ENCODE results near the gene FNDC1. TPM values are rescaled to one million over a fixed set of nuclear protein-coding genes. Genes with fewer than 3 reads are reported as not detected.
A peak's percentile ranks its signal among the peaks of the same experiment; 100 is the strongest.

Gene FNDC1
- total and polyA plus RNA-seq, 8 donors: 0.68 to 7.6 (median 5.5) TPM

GRCh38 chr6:159204605-159205004 is 35.4 kb downstream of the FNDC1 start:
- Histone ChIP-seq H3K4me1 (no peaks in the 10 kb centered on the region), H3K36me3 (no peaks in the 10 kb centered on the region), H3K4me3 (no peak overlapping the region), H3K9me3 (no peaks in the 10 kb centered on the region), H3K27me3 (no peaks in the 10 kb centered on the region), H3K27ac (no peak overlapping the region)
- intact Hi-C loops (cut with DNase I): no loop called here
- TF ChIP-seq CTCF (IDR thresholded peaks at IDR 0.05): no peak
- ATAC-seq: no peak
- DNase-seq: no peak

GRCh38 chr6:159212028-159212427 is 42.8 kb downstream of the FNDC1 start:
- no peaks in the 10 kb centered on the region for H3K36me3 ChIP-seq
- H3K27me3 ChIP-seq: no peaks in the 10 kb centered on the region
- peak; percentile 78 for ATAC-seq
- H3K9me3 ChIP-seq: no peaks in the 10 kb centered on the region
- no peak for DNase-seq
- no peak for TF ChIP-seq CTCF (IDR thresholded peaks at IDR 0.05)
- intact Hi-C loops (cut with DNase I): no loop called here
- H3K4me3 ChIP-seq: no peak overlapping the region
- no peak overlapping the region for H3K27ac ChIP-seq
- H3K4me1 ChIP-seq: no peaks in the 10 kb centered on the region

GRCh38 chr6:159212525-159213280 is 43.5 kb downstream of the FNDC1 start:
- no peaks in the 10 kb centered on the region for H3K36me3 ChIP-seq
- no peak overlapping the region for H3K4me3 ChIP-seq
- H3K9me3 ChIP-seq: no peaks in the 10 kb centered on the region
- TF ChIP-seq CTCF (IDR thresholded peaks at IDR 0.05): no peak
- intact Hi-C loops (cut with DNase I): no loop called here
- H3K27ac ChIP-seq: no peak overlapping the region
- no peaks in the 10 kb centered on the region for H3K27me3 ChIP-seq
- H3K4me1 ChIP-seq: no peaks in the 10 kb centered on the region
- ATAC-seq (no peak), DNase-seq (no peak)

GRCh38 chr6:159213405-159213804 is 44.2 kb downstream of the FNDC1 start:
- no peak for TF ChIP-seq CTCF (IDR thresholded peaks at IDR 0.05)
- no peaks in the 10 kb centered on the region for H3K36me3 ChIP-seq
- no peaks in the 10 kb centered on the region for H3K4me1 ChIP-seq
- ATAC-seq (no peak), DNase-seq (no peak)
- no peak overlapping the region for H3K27ac ChIP-seq
- no peak overlapping the region for H3K4me3 ChIP-seq
- no peaks in the 10 kb centered on the region for H3K9me3 ChIP-seq
- intact Hi-C loops (cut with DNase I): no loop called here
- no peaks in the 10 kb centered on the region for H3K27me3 ChIP-seq

- intact Hi-C loops (cut with DNase I): no loop called here
These were observed 45.1 kb downstream of the FNDC1 start for GRCh38 chr6:159214281-159214680.

More at GRCh38 chr6:159214281-159214680, 45.1 kb downstream of the FNDC1 start:
- Histone ChIP-seq H3K36me3 (no peaks in the 10 kb centered on the region), H3K27me3 (no peaks in the 10 kb centered on the region), H3K9me3 (no peaks in the 10 kb centered on the region), H3K27ac (no peak overlapping the region), H3K4me1 (no peaks in the 10 kb centered on the region), H3K4me3 (no peak overlapping the region)
- no peak for TF ChIP-seq CTCF (IDR thresholded peaks at IDR 0.05)
- DNase-seq (no peak), ATAC-seq (no peak)
